H1 (cell line): ENCODE measurements around the gene RAD18.

Experiments used
- CBX8 ChIP-seq: fragments of 300-800, 300-1000 bp; sonication (generic); IDR thresholded peaks from 2 replicates; pipeline ENCODE4 v1.7.1; 2016; ENCODE audit warnings: low read depth, low read length, borderline replicate concordance
- CHD1 ChIP-seq: IDR thresholded peaks from 2 replicates; pipeline ENCODE4 v1.6.1; 2012; ENCODE audit warnings: low read depth, low read length, improper control_type of control experiment
- EZH2 ChIP-seq: fragments of 200-600 bp; sonication (generic); IDR thresholded peaks from 2 replicates; pipeline ENCODE4 v1.7.1; 2012; ENCODE audit warnings: low read depth, mild to moderate bottlenecking, moderate library complexity, low read length, inconsistent platforms; ENCODE audit not compliant: severe bottlenecking
- HDAC6 ChIP-seq: IDR thresholded peaks from one replicate; pipeline ENCODE4 v1.7.1; 2012; ENCODE audit warnings: low read depth, mild to moderate bottlenecking, inconsistent platforms, low read length, moderate library complexity
- RAD21 ChIP-seq, 2 experiments: IDR thresholded peaks in 1 of 2; conservative IDR thresholded peaks in 1 of 2; 2 replicates each; pipeline ENCODE4 v1.6.1; 2011; ENCODE audit warnings: low read depth in 2 of 2, low read length in 2 of 2, improper control_type of control experiment in 1 of 2, inconsistent platforms in 1 of 2, mild to moderate bottlenecking in 1 of 2, moderate library complexity in 1 of 2
- RNF2 ChIP-seq: fragments of 200-900, 300-1000 bp; sonication (generic); IDR thresholded peaks from 2 replicates; pipeline ENCODE4 v1.7.1; 2016; ENCODE audit warnings: borderline replicate concordance, low read depth, mild to moderate bottlenecking, antibody characterized with exemption, low read length; ENCODE audit not compliant: poor library complexity, severe bottlenecking; ENCODE audit errors: missing control alignments
- SUZ12 ChIP-seq: fragments of 200-600 bp; sonication (generic); IDR thresholded peaks from 2 replicates; pipeline ENCODE4 v1.6.1; 2012; ENCODE audit warnings: mild to moderate bottlenecking, inconsistent platforms, low read length, moderate library complexity, mixed read lengths
- TBP ChIP-seq: IDR thresholded peaks from 2 replicates; pipeline ENCODE4 v1.6.1; 2011; ENCODE audit warnings: low read depth, low read length, improper control_type of control experiment
- YY1 ChIP-seq: IDR thresholded peaks from 2 replicates; pipeline ENCODE4 v1.6.1; 2011; ENCODE audit warnings: low read depth, mild to moderate bottlenecking, low read length
- ZNF274 ChIP-seq: IDR thresholded peaks from 2 replicates; pipeline ENCODE4 v1.7.0; 2012; ENCODE audit warnings: low read length, borderline replicate concordance; ENCODE audit errors: extremely low read depth
- TF ChIP-seq, protein P1 (sequence below), 3 experiments: IDR thresholded peaks; 1 replicate in 2 of 3; 2 replicates in 1 of 3; pipeline versions ENCODE4 v1.5.1 to v1.6.1; 2011; ENCODE audit warnings: low read length in 3 of 3, mild to moderate bottlenecking in 3 of 3, inconsistent platforms in 2 of 3, low read depth in 1 of 3, moderate library complexity in 1 of 3; ENCODE audit not compliant: insufficient read depth in 1 of 3; ENCODE audit errors: control extremely low read depth in 1 of 3

DNA sequence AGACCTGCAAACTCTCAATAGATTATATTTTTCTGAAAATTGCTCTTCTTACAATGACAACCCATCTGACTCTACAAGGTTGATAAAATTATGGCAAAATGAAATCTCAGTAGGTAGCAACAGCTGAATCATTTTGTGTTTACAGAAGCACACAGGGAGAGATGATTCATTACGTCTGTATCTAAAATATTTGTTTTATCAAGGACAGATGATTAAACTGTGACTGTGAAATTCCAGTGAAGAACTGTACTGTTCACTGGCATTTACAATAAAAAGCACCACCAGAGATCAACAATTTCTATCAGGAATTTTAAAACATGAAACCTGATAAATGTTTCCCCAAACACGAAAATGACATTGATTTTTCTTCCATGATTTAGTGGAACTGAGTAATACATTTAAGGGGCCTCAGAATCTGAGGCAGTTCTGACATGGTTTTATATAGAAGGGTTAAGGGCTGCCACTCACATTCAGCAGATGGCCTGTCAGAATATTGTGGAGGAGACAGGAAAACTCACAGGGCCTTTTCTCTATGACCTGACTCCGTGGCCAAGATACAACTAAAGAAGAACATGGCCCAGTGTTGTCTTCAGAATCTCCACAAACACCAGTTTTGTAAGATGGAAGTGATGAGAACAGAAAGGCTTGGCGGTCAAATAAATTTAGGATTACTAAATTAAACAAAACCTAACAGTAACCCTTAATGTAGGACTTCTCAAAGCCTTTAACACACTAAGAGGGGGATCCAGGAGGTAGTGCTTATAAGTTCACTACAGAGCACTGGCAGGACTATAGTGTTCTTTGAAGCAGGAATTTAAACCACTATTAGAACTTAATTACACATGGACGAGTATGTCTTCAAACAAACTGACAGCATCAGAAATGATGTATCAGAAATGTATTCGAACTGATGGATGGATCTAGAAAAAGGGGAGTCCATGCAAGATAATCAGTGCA, 25.9 kb downstream of the RAD18 start:
- TF ChIP-seq, protein P1, sequence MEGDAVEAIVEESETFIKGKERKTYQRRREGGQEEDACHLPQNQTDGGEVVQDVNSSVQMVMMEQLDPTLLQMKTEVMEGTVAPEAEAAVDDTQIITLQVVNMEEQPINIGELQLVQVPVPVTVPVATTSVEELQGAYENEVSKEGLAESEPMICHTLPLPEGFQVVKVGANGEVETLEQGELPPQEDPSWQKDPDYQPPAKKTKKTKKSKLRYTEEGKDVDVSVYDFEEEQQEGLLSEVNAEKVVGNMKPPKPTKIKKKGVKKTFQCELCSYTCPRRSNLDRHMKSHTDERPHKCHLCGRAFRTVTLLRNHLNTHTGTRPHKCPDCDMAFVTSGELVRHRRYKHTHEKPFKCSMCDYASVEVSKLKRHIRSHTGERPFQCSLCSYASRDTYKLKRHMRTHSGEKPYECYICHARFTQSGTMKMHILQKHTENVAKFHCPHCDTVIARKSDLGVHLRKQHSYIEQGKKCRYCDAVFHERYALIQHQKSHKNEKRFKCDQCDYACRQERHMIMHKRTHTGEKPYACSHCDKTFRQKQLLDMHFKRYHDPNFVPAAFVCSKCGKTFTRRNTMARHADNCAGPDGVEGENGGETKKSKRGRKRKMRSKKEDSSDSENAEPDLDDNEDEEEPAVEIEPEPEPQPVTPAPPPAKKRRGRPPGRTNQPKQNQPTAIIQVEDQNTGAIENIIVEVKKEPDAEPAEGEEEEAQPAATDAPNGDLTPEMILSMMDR (IDR thresholded peaks at IDR 0.05; ENCODE audit: control extremely low read depth in 1 of 3, insufficient read depth in 1 of 3, low read depth in 1 of 3, low read length in 3 of 3): no peak
- TF ChIP-seq YY1 (no peak), HDAC6 (no peak), CHD1 (no peak), EZH2 (no peak), RNF2 (no peak), TBP (no peak), SUZ12 (no peak), RAD21 (IDR thresholded peaks at IDR 0.05 in 1 of 2, conservative IDR thresholded peaks at IDR 0.05 in 1 of 2; ENCODE audit: low read depth in 2 of 2, low read length in 2 of 2) (no peak), ZNF274 (no peak), CBX8 (no peak)
